HG03575 (cell line): ENCODE measurements around the gene KATNB1.
"Not testable (repeated sequence)": the region's sequence is repeated elsewhere in the genome, so short reads cannot be mapped to it uniquely, and the experiment has no call there.

Experiments
- ATAC-seq: cut with Tn5 transposase; IDR thresholded peaks from one replicate; pipeline ENCODE4 v1.9.1; 2021; ENCODE audit not compliant: unreplicated experiment, insufficient number of reproducible peaks, low FRiP score; ENCODE audit errors: extremely low read depth

KATNB1 gene

DNA sequence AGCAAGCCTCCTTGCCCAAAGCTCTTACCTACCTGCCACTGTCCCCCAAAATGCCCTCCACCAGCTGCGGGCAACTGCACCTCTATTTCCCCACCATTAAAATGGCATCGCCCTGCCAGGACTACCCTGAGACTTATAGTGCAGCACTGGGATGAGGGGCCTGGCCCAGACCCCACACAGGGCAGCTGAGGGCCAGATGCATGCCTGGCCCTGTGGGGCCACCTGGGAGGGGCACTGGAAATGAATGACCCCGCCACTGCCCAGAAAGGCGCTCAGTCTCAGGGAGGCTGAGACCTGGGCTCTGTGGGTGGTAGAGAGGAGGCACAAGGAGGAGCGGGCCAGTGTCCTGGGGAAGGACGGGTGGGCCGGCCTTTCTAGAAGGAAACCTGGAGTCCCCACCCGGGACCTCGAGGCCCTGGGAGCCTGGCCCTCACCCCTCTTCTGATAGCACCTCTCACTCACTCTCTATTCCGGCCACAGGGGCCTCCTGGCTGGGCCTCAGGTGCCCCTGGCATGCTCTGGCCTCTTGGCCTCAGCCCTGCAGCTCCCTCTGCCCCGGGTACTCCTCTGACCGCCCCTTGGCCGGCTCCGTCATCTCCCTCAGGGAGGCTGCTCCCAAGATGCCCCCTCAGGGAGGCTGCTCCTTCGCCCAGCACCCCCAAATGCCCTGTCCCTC lies 26.9 kb downstream of the KATNB1 start:
- ATAC-seq: no peak

DNA sequence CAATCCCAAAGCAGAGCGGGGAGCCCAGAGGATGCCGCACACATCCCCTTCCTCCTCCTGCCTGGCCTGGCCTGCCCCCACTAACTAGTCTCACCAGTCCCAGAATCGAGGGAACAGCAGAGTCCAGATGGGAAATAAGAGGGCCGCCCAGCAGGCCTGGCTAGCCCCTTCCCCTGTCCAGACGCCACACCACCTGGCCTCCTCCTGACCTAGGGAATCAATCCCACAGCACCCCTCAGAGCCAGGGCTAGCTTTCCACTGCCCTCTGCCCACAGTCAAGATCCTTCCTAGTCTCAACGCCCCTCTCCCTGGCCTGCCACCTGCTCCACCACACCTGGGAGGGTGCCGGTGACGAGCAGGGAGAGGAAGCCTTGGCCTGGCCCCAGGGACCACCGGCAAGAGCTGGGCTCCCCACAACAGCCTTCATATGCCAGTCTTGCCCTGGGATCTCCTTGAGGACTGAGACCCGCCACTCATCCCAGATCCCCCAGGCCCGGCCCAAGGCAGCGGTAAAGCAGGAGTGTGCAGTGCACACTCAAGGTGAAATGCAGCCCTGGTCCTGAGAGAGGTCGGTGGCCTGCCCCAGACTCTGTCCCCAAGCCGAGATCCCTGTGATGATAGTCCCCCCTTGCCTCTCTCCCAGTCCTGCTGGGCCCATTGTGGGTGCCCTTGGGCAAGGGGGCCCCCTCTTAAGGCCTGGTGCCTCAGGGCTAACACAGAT lies 27.9 kb downstream of the KATNB1 start:
- ATAC-seq: no peak

DNA sequence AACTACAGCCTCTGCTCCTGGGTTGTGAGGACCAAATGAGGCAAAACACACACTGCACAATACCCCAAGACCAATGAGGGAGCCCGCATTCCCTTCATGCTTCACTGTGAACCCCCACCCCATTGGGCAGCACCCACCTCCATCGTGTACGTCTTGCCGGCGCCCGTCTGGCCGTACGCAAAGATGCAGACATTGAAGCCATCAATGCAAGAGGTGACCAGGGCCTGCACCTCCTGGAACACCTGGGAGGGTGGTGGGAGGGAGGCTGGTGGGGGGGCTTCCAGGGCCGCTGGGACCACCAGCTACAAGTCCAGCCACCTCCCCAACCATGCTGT lies 28.4 kb downstream of the KATNB1 start:
- no peak for ATAC-seq

DNA sequence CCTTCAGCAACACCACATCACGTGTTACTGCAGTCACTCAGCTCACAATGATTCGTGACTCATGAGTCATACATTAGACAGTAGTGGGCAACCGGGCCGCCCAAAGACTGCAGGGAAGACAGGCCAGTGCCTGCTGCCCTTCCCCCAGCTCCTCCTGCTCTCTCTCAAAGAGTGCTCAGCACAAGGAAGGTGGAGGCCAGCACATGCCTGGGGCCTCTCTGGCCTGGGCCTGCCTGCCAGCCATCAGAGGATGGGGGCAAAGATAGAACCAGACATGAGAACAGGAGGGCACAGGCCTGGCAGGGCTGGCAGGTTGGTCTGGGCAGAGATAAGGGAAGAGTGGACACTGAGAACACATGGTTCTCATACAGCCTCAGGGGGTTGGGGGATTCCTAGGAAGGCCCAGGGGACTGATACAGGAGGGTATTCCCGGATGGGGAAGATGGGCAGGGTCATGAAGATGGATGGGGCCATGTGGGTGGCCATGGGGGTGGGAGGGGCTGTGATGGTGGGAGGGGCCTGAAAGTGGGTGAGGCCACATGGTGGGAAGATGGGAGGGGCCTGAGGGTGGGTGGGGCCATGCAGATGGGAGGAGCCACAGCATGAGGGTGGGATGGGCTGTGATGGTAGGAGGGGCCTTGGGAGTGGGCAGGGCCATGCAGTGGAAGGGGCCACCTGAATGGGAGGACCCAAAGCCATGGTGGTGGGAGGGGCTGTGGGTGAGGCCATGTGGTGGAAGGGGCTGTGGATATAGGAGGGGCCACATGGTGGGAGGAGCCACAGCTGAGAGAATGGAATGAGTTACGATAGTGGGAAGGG lies 29.0 kb downstream of the KATNB1 start:
- ATAC-seq: no peak

DNA sequence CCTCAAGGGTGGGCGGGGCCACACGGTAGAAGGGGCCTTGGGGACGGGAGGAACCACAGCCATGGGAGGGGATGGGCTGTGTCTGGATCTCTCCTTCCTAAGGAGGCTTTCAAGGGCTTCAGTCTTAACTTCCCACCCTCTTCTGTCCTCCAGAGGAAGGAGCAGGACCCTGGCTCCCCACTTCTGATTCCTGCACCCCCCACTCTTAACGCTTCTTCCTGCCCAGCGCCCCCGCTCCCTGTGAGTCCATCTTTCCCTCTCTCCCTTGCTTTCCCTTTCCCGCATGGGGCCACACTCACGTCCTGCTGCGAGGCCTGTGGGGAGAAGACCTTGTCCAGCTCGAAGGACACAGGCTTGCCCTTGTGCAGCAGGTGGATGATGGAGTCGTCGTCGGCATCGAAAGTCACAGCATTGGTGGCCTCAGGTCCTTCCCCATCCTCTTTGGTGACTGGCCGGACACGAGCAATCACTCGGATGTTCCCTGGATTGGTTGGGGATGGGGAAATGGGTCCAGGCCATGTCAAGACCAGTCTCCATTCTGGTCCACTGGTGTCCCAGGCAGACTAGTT lies 29.7 kb downstream of the KATNB1 start:
- no peak for ATAC-seq

DNA sequence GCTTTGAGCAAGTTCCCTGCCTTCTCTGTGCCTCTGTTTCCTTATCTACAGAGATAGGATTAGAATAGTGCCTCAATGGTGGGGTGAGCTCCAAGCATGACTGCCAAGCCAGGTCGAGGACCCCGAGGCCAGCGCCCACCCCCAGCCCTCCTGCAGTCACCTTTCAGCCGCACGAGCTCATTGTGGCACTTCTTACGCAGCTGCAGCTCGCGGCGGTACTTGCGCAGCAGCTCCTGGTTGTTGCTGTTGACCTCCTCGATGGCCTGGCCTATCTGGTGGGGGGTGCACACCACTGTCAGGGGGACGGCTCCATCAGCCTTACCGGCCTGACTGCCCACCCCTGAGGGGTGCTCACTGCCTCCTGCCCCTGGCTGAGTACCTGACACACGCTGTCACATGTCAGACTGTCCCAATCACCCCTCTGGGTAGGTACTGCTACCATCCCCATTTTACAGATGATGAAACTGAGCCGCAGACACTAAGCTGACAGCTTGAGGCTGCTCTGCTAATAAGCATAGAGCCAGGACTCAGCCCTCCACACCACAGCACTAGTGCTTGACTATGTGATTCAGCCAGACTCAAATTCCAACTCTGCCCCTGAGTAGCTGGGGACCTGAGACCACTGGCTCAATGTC lies 31.3 kb downstream of the KATNB1 start:
- no peak for ATAC-seq

DNA sequence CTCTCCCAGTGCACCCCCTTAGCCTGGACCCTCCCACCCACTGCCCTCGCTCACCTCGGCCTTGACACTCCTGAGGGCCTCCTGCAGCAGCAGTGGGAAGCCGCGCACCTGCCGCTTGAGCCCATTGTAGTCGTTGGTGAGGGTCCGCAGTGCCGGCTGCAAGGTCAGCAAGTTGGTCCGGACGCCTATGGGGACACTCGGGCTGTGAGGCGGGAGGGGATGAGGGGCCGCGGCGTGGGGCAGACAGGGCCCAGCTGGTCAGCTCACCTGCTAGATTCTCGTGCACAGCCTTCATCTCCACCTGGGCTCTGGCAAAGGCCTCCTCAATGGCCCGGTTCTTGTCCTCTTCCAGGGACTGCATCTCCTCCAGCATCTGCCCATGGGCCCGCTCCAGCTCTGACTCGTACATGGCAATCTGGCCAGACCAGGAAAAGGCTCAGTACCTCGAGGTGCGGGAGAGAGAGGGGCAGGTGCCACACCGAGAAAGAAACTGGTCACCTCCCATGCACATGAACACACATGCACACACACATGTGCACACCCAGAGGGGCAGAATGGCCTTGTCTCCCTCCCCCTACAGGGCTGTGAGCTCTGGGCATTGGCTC lies 34.1 kb downstream of the KATNB1 start:
- no peak for ATAC-seq

DNA sequence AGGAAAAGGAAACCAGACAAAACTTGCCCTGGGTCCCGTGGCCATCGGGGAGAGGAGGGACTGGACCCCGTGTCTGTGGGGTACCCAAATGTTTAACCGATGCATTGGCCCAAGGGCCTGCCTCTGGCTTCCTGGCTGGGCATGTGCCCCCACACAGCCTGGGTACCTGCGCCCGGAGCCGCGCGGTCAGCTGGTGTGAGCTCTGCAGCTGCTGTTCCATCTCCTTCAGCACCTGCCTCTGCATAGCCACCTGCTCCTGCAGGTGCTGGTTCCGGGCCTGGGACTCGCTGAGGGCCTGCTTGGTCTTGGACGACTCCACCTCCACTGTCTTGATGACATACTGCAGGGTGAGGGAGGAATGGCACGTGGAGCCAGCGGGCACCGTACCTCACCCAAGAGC lies 34.8 kb downstream of the KATNB1 start:
- no peak for ATAC-seq

DNA sequence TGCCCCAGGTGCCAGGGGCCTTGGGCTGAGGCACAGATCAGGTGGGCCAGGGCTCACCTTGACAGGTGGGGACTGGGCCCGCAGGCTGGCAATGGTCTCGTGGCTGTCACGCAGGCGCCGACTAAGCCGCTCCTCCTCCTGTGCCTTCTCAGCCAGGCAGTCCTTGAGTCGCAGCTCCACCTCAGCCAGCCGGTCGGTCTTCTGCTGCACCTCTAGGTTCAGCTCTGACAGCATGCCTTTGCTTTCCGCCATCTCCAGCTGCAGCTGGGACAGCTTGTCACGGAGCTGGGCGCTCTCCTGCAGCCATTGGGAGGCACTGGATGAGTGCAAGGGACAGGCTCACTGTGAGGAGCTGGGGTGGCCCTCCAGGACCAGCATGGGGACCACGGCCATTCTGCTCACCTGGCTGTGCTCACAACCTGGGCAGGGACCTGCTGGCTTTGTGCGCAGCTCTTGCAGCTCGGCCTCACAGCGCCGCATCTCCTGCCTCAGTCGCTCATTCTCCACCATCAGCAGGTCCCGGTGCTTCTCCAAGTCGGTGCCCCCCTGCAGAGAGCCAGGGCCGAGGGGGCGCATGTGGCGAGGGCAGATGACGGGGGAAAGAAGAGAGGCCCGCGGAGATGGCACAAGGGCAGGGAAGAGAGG lies 35.7 kb downstream of the KATNB1 start:
- ATAC-seq: no peak

DNA sequence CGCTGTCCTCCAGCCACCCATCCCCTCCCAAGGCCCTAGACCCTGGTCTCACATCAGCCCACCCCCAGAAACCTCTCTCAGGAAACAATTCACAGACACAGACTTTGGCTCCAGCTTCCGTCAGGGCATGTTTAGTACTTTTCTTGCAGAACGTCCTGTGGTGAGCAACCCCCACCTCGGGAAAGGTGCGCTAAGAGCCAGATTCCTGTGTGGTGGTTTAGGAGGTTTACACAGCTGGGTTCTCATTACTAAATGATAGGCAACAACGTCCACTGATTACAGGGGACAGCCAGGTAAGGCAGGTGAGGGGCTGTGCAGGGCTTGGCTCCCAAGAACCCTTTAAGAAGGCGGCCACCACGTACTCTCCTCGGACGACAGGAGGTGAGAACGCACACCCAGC lies 37.4 kb downstream of the KATNB1 start:
- no peak for ATAC-seq

DNA sequence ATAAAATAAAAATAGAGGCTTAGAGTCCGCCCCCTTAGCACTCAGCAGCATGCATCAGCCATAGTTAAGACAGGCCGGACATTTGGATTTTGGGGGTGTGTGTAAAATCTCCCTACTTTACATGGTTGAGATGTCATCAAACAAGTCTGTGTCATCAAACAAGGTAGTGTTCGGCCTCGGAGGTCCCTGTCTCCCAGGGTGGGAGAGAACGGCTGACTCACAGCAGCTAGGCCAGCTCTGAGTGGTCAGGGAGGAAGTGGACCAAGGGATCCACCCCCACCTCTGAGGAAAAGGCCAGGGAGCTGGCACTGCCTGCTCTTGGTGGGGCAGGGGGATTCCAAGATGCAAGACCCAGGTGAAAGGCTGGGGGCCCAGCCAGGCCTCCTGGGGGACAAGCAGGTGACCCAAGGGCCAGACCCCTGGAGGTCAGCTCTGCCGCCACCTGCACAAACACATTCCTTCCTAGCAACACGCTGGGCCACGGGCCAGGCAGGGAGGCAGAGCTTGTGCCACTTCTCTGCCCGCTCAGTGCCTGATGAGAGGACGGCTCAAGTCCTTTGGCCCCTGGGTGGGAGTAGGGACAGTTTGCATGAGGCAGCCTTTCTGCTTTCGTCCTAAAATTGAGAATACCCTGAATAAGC lies 38.2 kb downstream of the KATNB1 start:
- no peak for ATAC-seq

DNA sequence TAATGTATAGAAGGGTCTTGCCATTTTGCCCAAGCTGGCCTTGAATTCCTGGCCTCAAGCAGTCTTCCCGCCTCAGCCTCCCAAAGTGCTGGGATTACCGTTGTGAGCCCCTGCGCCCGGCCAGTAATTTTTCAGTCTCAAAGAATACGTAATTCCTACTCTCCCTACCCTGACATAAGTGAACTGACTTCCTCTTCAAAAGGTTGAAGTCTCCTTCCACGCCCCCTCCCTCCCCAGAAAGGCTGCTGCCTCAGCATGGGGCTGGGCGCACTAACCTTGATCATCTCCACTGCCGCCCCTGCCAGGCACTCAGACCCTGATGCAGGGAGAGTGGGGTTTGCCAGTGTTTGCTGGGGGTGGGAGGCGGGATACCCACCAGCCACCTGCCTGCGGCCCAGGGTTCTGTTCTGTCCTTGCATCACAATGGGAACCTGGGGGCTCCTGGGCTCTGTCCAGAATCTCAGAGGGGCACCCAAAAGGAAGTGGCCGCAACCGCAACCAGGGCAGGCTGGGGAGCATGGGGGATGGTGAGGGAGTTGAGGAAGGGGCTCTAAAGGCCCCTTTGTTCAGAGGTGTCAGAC lies 39.2 kb downstream of the KATNB1 start:
- ATAC-seq: no peak

DNA sequence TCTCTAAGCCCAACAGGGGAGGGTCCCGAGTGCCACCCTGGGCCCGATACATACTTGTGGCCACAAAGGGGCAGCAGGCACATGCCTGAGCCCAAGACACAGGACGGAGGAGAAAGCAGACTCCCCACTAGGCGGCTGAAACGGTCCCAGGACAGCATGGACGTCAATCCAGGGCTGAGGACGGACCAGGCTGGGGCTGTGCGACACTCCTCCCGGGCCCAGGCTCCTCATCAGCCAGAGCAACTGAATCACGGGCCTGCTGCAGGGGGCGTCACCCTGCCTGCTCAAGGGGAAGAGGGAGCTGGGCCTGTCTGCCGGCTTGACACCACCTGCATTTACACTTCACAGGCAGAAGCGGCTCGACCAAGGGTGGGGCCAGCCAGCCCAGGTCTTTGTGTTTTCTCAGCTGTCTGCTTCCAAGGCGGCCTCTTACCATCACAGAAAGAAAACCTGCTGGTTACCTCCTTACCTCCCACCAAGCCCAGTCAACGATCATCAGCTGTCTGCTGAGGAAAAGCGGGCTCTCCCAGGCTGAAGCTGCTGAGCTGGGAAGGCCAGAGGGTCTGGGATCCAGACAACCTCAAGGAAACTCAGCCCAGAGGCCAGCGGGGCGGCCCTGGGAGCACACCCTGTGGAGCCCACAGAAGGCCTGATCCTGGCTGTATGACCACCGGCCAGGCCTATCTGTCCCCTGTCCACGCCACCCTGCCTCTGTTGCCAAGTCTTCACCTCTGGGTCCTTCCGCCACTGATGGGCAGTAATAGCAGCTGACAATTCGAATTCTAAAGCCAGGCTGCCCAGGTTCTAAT lies 40.3 kb downstream of the KATNB1 start:
- no peak for ATAC-seq

DNA sequence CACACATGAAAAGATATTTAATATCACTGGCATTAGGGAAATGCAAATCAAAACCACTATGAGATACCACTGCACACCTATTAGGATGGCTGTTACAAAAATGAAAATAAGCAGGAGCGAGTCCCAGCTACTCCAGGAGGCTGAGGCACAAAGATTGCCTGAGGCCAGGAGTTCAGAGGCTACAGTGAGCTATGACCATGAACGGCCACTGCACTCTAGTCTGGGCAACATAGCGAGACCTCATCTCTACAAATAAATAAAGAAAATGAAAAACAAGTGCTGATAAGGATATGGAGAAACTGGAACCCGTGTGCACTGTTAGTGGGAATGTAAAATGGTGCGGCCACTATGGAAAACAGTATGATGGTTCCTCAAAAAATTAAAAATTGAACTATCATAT lies 43.1 kb downstream of the KATNB1 start:
- no peak for ATAC-seq

DNA sequence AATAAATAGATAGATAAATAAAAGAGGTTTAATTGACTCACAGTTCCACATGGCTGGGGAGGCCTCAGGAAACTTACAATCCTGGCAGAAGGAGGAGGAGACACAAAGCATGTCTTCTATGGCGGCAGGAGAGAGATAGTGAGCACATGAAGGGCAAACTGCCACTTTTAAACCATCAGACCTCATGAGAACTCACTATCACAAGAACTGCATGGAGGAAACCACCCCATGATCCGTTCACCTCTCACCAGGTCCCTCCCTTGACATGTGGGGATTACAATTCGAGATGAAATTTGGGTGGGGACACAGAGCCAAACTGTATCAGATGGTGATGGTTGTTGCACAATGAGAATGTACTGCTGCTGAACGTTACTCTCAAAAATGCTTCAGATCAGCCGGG lies 44.3 kb downstream of the KATNB1 start:
- not testable (repeated sequence) for ATAC-seq

DNA sequence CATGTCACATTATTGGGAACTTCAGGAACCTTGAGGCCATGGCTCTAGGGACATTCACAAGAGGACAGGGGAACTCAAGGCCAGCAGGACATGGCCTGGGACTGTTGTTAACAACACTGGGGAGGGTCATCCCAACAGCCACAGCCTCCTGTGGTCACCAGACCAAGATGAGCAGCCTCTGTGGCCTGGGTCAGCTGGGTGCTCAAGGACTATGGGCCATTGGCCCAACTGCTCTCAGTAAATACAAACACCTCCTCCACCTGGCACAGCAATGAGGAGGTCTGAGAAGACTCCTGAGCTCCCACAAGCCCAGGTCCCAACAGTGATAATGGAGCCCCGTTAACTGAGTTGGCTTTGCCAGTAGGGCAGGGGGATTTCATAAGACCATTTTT lies 45.8 kb downstream of the KATNB1 start:
- no peak for ATAC-seq
